GM23248 (cell line): Measurements from ENCODE around the gene HERC4. TPM values are rescaled to one million over a fixed set of nuclear protein-coding genes. Genes with fewer than 3 reads are reported as not detected.

ENCODE experiments used
- DNase-seq: peaks from one replicate; pipeline ENCODE4 v3.0.0-alpha.2; 2015
- H2AFZ ChIP-seq: fragments of 200-600 bp; sonication (generic); 2 replicates; pipeline ENCODE4 v1.6.1; 2016; ENCODE audit warnings: antibody characterized with exemption
- H3F3A ChIP-seq: fragments of 200-600 bp; sonication (generic); 2 replicates; pipeline ENCODE4 v1.6.1; 2016; ENCODE audit warnings: mild to moderate bottlenecking, antibody characterized with exemption, mixed run types; ENCODE audit not compliant: insufficient read depth
- H3K27ac ChIP-seq: fragments of 200-600 bp; sonication (generic); 2 replicates; pipeline ENCODE4 v1.5.1; 2016; ENCODE audit warnings: mild to moderate bottlenecking
- H3K27me3 ChIP-seq: fragments of 200-600 bp; sonication (generic); replicated peaks from 2 replicates; pipeline ENCODE4 v1.6.1; 2016; ENCODE audit warnings: mild to moderate bottlenecking; ENCODE audit not compliant: insufficient read depth
- H3K36me3 ChIP-seq: fragments of 200-600 bp; sonication (generic); 2 replicates; pipeline ENCODE4 v1.6.1; 2016; ENCODE audit warnings: low read depth, mild to moderate bottlenecking
- H3K4me1 ChIP-seq: fragments of 200-600 bp; sonication (generic); 2 replicates; pipeline ENCODE4 v1.6.1; 2016; ENCODE audit warnings: mild to moderate bottlenecking; ENCODE audit not compliant: insufficient read depth
- H3K4me2 ChIP-seq: fragments of 200-600 bp; sonication (generic); one replicate; pipeline ENCODE4 v1.6.1; 2016; ENCODE audit warnings: mild to moderate bottlenecking; ENCODE audit not compliant: unreplicated experiment
- H3K4me3 ChIP-seq: fragments of 200-600 bp; sonication (generic); 2 replicates; pipeline ENCODE4 v1.5.1; 2016; ENCODE audit warnings: mild to moderate bottlenecking
- H3K79me2 ChIP-seq: fragments of 200-600 bp; sonication (generic); 2 replicates; pipeline ENCODE4 v1.6.1; 2016; ENCODE audit warnings: mild to moderate bottlenecking; ENCODE audit not compliant: insufficient read depth
- H3K9ac ChIP-seq: fragments of 200-600 bp; sonication (generic); 2 replicates; pipeline ENCODE4 v1.6.1; 2016; ENCODE audit warnings: mild to moderate bottlenecking
- H3K9me2 ChIP-seq: fragments of 200-600 bp; sonication (generic); 2 replicates; pipeline ENCODE4 v1.6.1; 2016; ENCODE audit warnings: mixed run types, mild to moderate bottlenecking, moderate library complexity; ENCODE audit not compliant: insufficient read depth
- H3K9me3 ChIP-seq: fragments of 200-600 bp; sonication (generic); one replicate; pipeline ENCODE4 v1.6.1; 2017; ENCODE audit warnings: low read depth
- H4K20me1 ChIP-seq: fragments of 200-600 bp; sonication (generic); 2 replicates; pipeline ENCODE4 v1.6.0; 2016; ENCODE audit not compliant: insufficient read depth
- EZH2 ChIP-seq: fragments of 200-600 bp; sonication (generic); IDR thresholded peaks from 2 replicates; pipeline ENCODE4 v1.6.1; 2018; ENCODE audit warnings: antibody characterized with exemption, mild to moderate bottlenecking; ENCODE audit not compliant: insufficient read depth, poor library complexity, severe bottlenecking
- EZH2phosphoT487 ChIP-seq: fragments of 200-600 bp; sonication (generic); IDR thresholded peaks from 2 replicates; pipeline ENCODE4 v1.6.1; 2018; ENCODE audit warnings: antibody characterized with exemption, moderate library complexity, mild to moderate bottlenecking, low read depth; ENCODE audit not compliant: insufficient read depth
- WGBS, 2 experiments: methylation state at CpG; one replicate each; pipeline ENCODE4 v1.1.6; 2015 to 2017; ENCODE audit warnings: low lambda C conversion rate in 2 of 2, low coverage in 1 of 2; ENCODE audit errors: missing lambda C conversion rate in 2 of 2; 5-methylcytosine and 5-hydroxymethylcytosine counted together
- in situ Hi-C: fragments of 300-500 bp; cut with MboI; formaldehyde crosslinking; loops from 2 replicates; pipeline ENCODE4 v1.15.0; 2020
- polyA plus RNA-seq: library from polyadenylated mRNA; unstranded; fragments of >200 nt; fragmentation: Nextera tagmentation; extraction: Ambion mirVana; gene quantifications from 2 replicates; pipeline ENCODE4 v1.2.1, GENCODE V29; 2016
- total RNA-seq: library from RNA; depleted of rRNA; stranded (reverse); fragments of >200 nt; shearing (Covaris generic); gene quantifications from 2 replicates; pipeline ENCODE4 v1.2.3, GENCODE V29; 2014

The HERC4 gene
- total and polyA plus RNA-seq, 2 experiments from 2014 or later: 127 to 228 TPM

DNA sequence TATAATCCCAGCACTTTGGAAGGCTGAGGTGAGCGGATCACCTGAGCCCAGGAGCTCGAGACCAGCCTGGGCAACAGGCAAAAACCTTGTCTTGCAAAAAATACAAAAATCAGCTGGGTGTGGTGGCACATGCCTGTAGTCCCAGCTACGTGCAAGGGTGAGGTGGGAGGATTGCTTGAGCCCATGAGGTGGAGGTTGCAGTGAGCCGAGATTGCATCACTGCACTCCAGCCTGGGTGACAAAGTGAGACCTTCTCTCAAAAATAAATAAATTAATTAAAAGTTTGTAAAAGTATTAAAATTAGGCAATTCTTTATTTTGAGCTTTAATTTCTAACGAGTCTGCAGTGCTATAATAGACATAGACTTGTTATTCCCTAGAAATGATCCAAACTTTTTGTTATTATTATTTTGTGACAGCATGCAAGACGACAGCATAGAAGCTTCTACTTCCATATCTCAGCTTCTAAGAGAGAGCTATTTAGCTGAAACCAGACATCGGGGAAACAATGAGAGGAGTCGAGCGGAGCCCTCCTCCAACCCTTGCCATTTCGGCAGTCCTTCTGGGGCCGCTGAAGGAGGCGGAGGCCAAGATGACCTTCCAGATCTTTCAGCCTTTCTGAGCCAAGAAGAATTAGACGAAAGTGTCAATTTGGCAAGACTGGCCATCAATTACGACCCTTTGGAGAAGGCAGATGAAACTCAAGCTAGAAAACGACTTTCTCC lies 46.1 kb upstream of the HERC4 start:
- H2AFZ ChIP-seq: peak overlapping the region; percentile 15; the same call in 1 of the 2 replicates

DNA sequence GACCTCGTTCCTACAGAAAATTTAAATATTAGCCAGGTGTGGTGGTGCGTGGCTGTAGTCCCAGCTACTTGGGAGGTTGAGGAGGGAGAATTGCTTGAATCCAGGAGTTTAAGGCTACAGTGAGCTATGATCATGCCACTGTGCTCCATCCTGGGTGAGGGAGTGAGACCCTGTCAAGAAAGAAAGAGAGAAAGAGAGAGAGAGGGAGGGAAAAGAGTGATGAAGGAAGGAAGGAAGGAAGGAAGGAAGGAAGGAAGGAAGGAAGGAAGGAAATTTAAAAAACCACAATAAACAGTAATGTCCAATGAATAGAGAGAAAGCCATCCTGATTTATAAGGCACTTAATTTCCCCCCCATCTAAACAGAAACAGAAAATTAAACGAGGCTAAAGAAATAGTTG lies 43.6 kb upstream of the HERC4 start:
- no peaks in the 10 kb centered on the region for H3K27me3 ChIP-seq
- no peaks in the 10 kb centered on the region for H4K20me1 ChIP-seq
- H3F3A ChIP-seq: peaks cover 7% of the 10 kb centered on the region; the same call in 1 of the 2 replicates
- H2AFZ ChIP-seq: no peak overlapping the region
- no peak overlapping the region for H3K4me3 ChIP-seq
- in situ Hi-C loops: no loop called here
- no peak overlapping the region for H3K4me2 ChIP-seq
- no peak for TF ChIP-seq EZH2
- no peak for TF ChIP-seq EZH2phosphoT487
- no peak overlapping the region for H3K9ac ChIP-seq
- no peak overlapping the region for H3K27ac ChIP-seq
- H3K79me2 ChIP-seq: peaks cover 63% of the 10 kb centered on the region
- H3K36me3 ChIP-seq: peaks cover 13% of the 10 kb centered on the region; the same call in 1 of the 2 replicates
- H3K9me3 ChIP-seq: no peaks in the 10 kb centered on the region
- H3K4me1 ChIP-seq: no peaks in the 10 kb centered on the region
- no peaks in the 10 kb centered on the region for H3K9me2 ChIP-seq
- no peak for DNase-seq
- WGBS, 2 experiments: 94 to 98% methylated on average over 3 of the region's 3 CpGs

More for the DNA sequence above, 46.1 kb upstream of the HERC4 start:
- Histone ChIP-seq H3K4me2 (no peak overlapping the region), H3K36me3 (peaks cover 7% of the 10 kb centered on the region; the same call in 1 of the 2 replicates), H3K9me3 (no peaks in the 10 kb centered on the region), H3K9me2 (peaks cover 5% of the 10 kb centered on the region; the same call in 1 of the 2 replicates), H3K79me2 (peaks cover 57% of the 10 kb centered on the region), H3F3A (peaks cover 10% of the 10 kb centered on the region; the same call in 1 of the 2 replicates), H3K27ac (no peak overlapping the region), H3K4me1 (0 out of 2 replicates have a peak, but pooled peaks cover 5% of the 10 kb centered on the region), H3K9ac (no peak overlapping the region), H4K20me1 (no peaks in the 10 kb centered on the region), H3K27me3 (no peaks in the 10 kb centered on the region), H3K4me3 (no peak overlapping the region)
- in situ Hi-C loops: no loop called here
- 84% methylated on average over 15 of the region's 15 CpGs for WGBS, 2 experiments
- no peak for DNase-seq
- TF ChIP-seq EZH2 (no peak), EZH2phosphoT487 (no peak)

DNA sequence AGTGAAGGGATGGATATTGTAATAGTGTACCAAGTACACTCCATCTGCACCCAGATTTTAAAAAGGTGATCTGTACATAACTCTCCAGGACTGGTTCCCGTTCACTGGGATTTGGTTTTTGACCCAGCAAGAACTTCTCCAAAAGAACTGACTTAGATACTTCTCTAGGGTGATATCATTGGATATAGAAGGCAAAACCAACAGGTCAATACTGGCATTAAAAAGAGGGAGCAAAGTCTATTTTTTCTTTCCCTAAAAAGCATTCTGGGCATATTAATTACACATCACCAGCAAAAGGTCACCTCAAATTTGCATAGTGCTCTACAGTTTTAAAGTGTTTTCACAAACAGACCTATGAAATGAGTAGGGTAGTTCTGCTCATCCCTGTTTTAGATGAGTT lies 37.8 kb upstream of the HERC4 start:
- H3F3A ChIP-seq: peaks cover 1% of the 10 kb centered on the region; the same call in 1 of the 2 replicates
- H2AFZ ChIP-seq: no peak overlapping the region
- H3K9ac ChIP-seq: no peak overlapping the region
- H3K9me2 ChIP-seq: no peaks in the 10 kb centered on the region
- DNase-seq: no peak
- peaks cover 87% of the 10 kb centered on the region for H3K79me2 ChIP-seq
- peaks cover 27% of the 10 kb centered on the region for H3K4me1 ChIP-seq
- no peaks in the 10 kb centered on the region for H3K9me3 ChIP-seq
- no peak overlapping the region for H3K4me2 ChIP-seq
- no peak overlapping the region for H3K27ac ChIP-seq
- in situ Hi-C loops: no loop called here
- H3K4me3 ChIP-seq: no peak overlapping the region
- no peaks in the 10 kb centered on the region for H3K27me3 ChIP-seq
- 93 to 100% methylated on average over 1 of the region's 1 CpG for WGBS, 2 experiments
- H4K20me1 ChIP-seq: no peaks in the 10 kb centered on the region
- no peak for TF ChIP-seq EZH2
- peaks cover 10% of the 10 kb centered on the region for H3K36me3 ChIP-seq

DNA sequence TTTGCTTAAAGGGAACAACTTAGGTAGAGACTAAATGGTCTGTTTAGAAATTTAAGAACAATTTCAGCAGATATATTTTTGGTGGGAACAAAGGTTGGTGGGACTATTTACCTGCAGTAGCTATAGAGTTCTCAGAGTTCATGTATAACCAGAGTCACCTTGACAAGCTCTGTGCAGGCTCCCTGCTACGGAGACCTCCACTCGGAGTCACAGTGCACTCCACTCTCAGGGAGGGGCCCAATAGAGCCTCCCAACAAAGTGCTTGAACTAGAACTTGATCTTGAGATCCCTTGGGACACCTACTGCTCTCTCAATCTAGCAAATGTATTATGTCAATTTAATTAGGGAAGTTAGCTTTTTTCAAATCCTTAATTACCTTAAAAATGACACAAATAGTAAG lies 36.5 kb upstream of the HERC4 start:
- Histone ChIP-seq H3K9me2 (no peaks in the 10 kb centered on the region), H3K36me3 (peaks cover 10% of the 10 kb centered on the region), H2AFZ (no peak overlapping the region), H3F3A (peaks cover 4% of the 10 kb centered on the region), H3K79me2 (peaks cover 90% of the 10 kb centered on the region), H3K9me3 (no peaks in the 10 kb centered on the region), H3K4me2 (no peak overlapping the region), H3K27ac (no peak overlapping the region), H3K27me3 (no peaks in the 10 kb centered on the region), H3K4me1 (peaks cover 40% of the 10 kb centered on the region), H3K4me3 (no peak overlapping the region), H4K20me1 (no peaks in the 10 kb centered on the region), H3K9ac (no peak overlapping the region)
- WGBS, 2 experiments: 91 to 100% methylated on average over 2 of the region's 2 CpGs
- TF ChIP-seq EZH2phosphoT487 (no peak), EZH2 (no peak)
- in situ Hi-C loops: no loop called here
- DNase-seq: no peak
